Left cardiac atrium (tissue), 4 donors: Measurements from ENCODE around the gene LSP1. TPM values are rescaled to one million over a fixed set of nuclear protein-coding genes. Genes with fewer than 3 reads are reported as not detected.

Source experiments
- ATAC-seq, 2 donors: fragments of 200-7000 bp; cut with Tn5 transposase; one replicate each; pipeline ENCODE4 v1.9.1; 2020; ENCODE audit warnings: mild to moderate bottlenecking in 2 of 2, moderate library complexity in 2 of 2
- DNase-seq: peaks from one replicate; pipeline ENCODE4 v3.0.0-alpha.2; 2020
- intact Hi-C, 2 donors: fragments of 100-400 bp; cut with DNase I; formaldehyde crosslinking; loops; one replicate each; pipeline versions ENCODE4 v1.14.1 to v1.15.1; 2022 to 2023
- total RNA-seq, 2 donors: library from RNA; stranded (reverse); fragmentation: NEBNext Ultra II Directional; extraction: Animal tissue kit (Norgen Biotek cat#: 25700); gene quantifications; one replicate each; pipeline ENCODE4 v1.2.1, GENCODE V29; 2021
- donor health status: DM: no; HTN: yes; CAD: no.
- donor health status: DM: no; HTN: yes; CAD: no; lungs with severe emphysema.
- donor health status: DM: yes; HTN: yes; CAD: no.
- donor health status: Dilated cardiomyopathy.

LSP1 gene
- total RNA-seq, 2 donors from 2014 or later, result 24.9 to 31.2 TPM

DNA sequence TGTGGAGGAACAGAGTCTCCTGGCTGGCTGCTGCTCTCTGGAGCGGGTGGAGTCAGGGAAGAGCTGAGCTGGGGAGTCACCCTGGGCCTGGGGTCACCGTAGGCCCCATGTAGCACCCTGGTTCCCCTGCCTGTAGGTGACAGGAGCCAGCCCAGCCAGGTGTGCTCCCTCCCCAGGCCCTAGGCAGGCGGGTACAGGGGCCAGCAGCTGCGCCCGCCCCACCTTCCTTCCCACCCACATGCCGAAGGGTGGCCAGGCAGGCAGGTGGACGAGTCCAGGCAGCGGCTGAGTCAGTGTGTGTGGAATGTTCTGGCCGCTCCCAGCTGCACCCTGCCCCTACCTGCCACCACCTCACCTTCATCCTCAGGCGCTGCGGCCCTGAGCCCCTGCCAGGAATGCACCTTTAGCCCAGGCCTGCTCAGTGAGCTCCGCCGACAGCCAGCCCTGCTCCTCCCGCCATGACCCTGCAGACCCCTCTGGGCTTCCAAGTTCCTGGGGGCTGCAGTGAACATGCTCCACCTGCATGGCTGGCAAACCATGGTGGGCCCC is 18.7 kb upstream of the LSP1 start:
- intact Hi-C loops, result loop anchor here in 1 of 2 donors (5.0 kb wide), 1 partner anchor 182 kb away; no protein-coding TSS in a partner anchor
- ATAC-seq (peak in 1 of 2 donors; percentile 8), DNase-seq (no peak)

DNA sequence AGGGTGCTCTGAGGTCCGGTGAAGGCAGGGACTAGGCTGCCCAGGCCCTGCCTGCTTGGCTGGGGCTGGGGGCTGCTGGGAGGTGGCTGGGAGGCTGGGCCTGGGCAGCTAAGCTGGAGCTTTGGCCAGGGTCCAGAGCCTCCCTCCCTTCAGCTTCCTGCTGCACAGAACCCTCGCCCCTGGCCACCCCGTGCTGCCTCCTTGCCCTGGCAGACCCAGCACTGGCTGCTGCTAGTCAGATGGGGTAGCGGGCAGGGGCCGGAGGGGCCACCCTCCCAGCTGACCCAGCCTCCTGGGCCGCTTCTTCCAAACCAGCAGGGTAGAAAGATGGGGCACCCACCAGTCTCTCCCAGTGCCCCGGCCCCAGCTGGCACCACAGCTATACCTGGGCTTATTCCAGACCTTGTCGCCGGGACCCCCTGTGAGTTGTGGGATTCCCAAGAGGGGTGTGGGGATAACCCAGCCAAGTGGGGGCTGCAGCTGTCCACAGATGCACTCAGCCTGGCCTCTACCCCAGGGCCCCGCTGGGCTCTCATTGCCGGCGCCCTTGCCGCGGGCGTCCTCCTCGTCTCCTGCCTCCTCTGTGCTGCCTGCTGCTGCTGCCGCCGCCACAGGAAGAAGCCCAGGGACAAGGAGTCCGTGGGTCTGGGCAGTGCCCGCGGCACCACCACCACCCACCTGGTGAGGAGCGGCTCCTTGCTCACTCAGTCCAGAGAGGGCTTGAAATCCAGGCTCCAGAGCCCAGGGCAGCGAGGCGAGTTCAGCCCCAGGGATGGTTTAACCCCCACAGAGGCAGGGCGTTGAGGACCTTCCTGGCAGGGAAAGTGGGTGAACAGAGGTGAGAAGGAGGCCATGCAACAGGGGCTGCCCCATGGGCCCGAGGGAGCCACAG is 17.9 kb upstream of the LSP1 start, which contains the start of gene SYT8:
SYT8 (plus strand) TSS at position 212 of the 892 bp plus-strand sequence; CDS start at position 328, 116 bp downstream.
- ATAC-seq (no peak), DNase-seq (no peak)
- intact Hi-C loops, result loop anchor here in 1 of 2 donors (5.0 kb wide), 2 partner anchors 183 to 317 kb away; no protein-coding TSS in a partner anchor

GRCh38 chr11:1835671-1836010 is 17.2 kb upstream of the LSP1 start:
- intact Hi-C loops, result loop anchor here (2.0 to 5.0 kb wide), 2 partner anchors 315 to 317 kb away; no protein-coding TSS in a partner anchor
- DNase-seq (peak; percentile 20), ATAC-seq (no peak)

- peak; percentile 17 for DNase-seq
- intact Hi-C loops, result loop anchor here (2.0 to 5.0 kb wide), 2 partner anchors 315 to 316 kb away; no protein-coding TSS in a partner anchor
- ATAC-seq, result no peak
These were observed 16.6 kb upstream of the LSP1 start for GRCh38 chr11:1836011-1836945.

- peak; percentile 70 for DNase-seq
These were observed 15.5 kb upstream of the LSP1 start for GRCh38 chr11:1837171-1838076.

GRCh38 chr11:1838077-1838425 is 14.8 kb upstream of the LSP1 start:
- DNase-seq, result no peak
- intact Hi-C loops, result loop anchor here in 1 of 2 donors (5.0 kb wide), 1 partner anchor 314 kb away; no protein-coding TSS in a partner anchor

More at GRCh38 chr11:1837171-1838076, 15.5 kb upstream of the LSP1 start:
- intact Hi-C loops, result loop anchor here (2.0 to 5.0 kb wide), 2 partner anchors 313 to 315 kb away; no protein-coding TSS in a partner anchor
- ATAC-seq, result peak; percentile 52 to 69

DNA sequence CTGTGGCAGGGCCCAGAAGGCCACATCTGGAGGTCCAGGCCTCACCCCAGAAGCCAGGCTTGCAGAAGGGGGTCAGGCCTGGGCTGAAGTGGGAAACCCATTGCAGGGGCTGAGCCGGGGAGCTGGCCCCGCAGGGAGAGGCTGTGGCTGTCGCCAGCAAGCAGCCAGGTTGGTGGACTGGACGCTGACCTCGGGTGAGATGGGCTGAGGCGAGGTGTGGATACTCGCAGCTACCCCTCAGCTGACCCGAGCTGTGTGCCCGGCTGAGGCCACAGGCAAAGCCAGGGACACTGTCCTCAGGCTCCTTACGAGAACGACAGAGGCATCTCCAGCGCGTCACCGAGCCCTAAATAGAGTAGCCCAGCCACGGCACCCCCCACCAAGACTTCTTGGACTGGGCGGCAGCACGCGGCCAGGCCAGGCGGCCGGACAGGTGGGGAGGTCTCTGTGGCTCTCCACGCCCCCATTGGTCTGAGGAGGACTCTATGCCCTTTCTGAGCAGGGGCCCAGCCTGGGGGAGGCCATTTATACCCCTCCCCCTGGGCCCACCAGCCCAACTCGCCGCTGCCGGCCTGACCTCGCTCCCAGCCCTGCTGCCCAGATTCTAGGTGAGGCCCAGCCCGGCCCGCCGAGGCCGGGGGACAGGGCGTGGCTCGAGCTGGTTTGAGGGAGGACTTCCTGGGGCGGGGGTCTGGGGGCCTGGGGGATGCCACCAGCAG is 14.3 kb upstream of the LSP1 start, which contains the start of gene TNNI2:
TNNI2 (plus strand) TSS at position 556 of the 719 bp plus-strand sequence. CDS start 716 bp downstream, outside the sequence.
- DNase-seq (no peak), ATAC-seq (no peak)
- intact Hi-C loops, result loop anchor here in 1 of 2 donors (5.0 kb wide), 1 partner anchor 314 kb away; no protein-coding TSS in a partner anchor

More at GRCh38 chr11:1838077-1838425, 14.8 kb upstream of the LSP1 start:
- ATAC-seq, result no peak

GRCh38 chr11:1839204-1839923 is 13.5 kb upstream of the LSP1 start:
- intact Hi-C loops, result loop anchor here in 1 of 2 donors (5.0 kb wide), 1 partner anchor 313 kb away; no protein-coding TSS in a partner anchor
- DNase-seq, result no peak
- no peak for ATAC-seq

DNA sequence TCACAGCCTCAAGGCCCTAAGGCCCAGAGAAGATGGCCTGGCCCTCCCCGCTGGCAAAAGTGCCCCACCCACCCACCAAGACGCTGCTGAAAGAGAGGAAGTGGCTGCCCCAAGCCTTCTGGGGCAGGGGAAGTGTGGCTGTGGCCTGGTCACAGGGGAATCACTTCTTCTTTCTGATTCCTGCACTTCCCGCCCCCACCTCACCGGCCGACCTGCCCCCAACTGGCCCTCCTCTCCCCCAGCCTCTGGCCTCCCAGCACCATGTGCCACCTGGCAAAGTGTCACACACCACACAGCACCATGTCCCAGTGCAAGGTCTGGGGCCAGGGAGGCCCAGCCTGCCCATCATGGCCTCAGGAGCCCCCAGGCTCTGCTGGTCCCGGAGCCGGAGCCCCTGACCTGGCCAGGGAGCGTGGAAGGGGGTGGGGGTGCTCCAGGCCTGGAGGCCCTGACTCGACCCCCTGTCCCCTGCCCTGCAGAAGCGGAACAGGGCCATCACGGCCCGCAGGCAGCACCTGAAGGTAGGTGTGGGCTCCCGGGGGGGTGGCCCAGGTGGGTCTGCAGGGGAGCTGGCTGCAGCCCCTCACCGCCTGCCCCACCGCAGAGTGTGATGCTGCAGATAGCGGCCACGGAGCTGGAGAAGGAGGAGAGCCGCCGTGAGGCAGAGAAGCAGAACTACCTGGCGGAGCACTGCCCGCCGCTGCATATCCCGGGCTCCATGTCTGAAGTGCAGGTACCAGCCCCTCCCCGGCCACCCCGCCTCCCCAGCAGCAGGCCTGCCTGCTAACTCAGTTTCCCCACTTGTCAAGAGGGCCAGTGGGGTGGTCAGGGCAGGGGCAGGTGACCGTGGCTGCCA is 12.7 kb upstream of the LSP1 start:
- intact Hi-C loops, result loop anchor here (5.0 kb wide), 2 partner anchors 42 to 312 kb away; no protein-coding TSS in a partner anchor
- DNase-seq, result peak; percentile 64
- ATAC-seq, result peak; percentile 16 to 30

DNA sequence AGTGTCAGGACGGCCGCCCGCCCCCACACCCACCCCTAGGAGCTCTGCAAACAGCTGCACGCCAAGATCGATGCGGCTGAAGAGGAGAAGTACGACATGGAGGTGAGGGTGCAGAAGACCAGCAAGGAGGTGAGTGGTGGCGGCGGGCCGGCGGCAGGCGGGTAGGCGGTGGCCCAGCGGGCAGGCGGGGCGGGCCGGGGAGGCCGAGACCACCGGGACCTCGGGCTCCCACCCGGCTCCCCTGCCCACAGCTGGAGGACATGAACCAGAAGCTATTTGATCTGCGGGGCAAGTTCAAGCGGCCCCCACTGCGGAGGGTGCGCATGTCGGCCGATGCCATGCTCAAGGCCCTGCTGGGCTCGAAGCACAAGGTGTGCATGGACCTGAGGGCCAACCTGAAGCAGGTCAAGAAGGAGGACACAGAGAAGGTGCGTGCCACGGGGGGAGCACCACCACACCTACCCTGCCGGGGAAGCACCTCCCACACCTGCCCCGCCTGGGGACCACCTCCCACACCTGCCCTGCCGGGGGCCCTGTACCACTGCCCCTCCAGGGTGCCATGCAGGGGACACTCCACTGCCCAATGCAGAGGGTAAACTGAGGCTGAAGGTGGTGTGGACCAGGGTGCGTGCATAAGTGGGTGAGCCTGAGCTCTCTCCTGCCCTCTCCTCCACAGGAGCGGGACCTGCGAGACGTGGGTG is 12.0 kb upstream of the LSP1 start:
- intact Hi-C loops, result loop anchor here in 1 of 2 donors (5.0 kb wide), 1 partner anchor 41 kb away; no protein-coding TSS in a partner anchor
- DNase-seq (no peak), ATAC-seq (no peak)

GRCh38 chr11:1841511-1842148 is 11.3 kb upstream of the LSP1 start:
- no peak for DNase-seq
- no peak for ATAC-seq

GRCh38 chr11:1842149-1843097 is 10.5 kb upstream of the LSP1 start:
- intact Hi-C loops, result loop anchor here in 1 of 2 donors (5.0 kb wide), 1 partner anchor 40 kb away; no protein-coding TSS in a partner anchor
- DNase-seq, result peak; percentile 62
- peak; percentile 16 to 28 for ATAC-seq

More at GRCh38 chr11:1841511-1842148, 11.3 kb upstream of the LSP1 start:
- intact Hi-C loops, result loop anchor here in 1 of 2 donors (5.0 kb wide), 1 partner anchor 41 kb away; no protein-coding TSS in a partner anchor

- ATAC-seq, result no peak
- intact Hi-C loops, result loop anchor here in 1 of 2 donors (5.0 kb wide), 1 partner anchor 39 kb away; no protein-coding TSS in a partner anchor
- no peak for DNase-seq
These were observed 9.8 kb upstream of the LSP1 start for GRCh38 chr11:1843098-1843473.
